Tibial nerve (tissue), 4 donors: ENCODE results near the gene SLC36A2. TPM values are rescaled to one million over a fixed set of nuclear protein-coding genes. Genes with fewer than 3 reads are reported as not detected.
A peak's percentile ranks its signal among the peaks of the same experiment; 100 is the strongest.

Source experiments
- DNase-seq, 2 donors: peaks; one replicate each; pipeline ENCODE4 v3.0.0-alpha.2; 2019; ENCODE audit warnings: low spot score in 2 of 2
- H3K27ac ChIP-seq, 4 donors: fragments of 200-600 bp; sonication (generic) in 3 of 4; one replicate each; pipeline ENCODE4 v1.5.1; 2017 to 2019; ENCODE audit warnings: mild to moderate bottlenecking in 1 of 4
- H3K27me3 ChIP-seq, 2 donors: fragments of 200-600 bp; sonication (generic) in 1 of 2; one replicate each; pipeline versions ENCODE4 v1.5.1 to v1.6.0; 2017 to 2019
- H3K36me3 ChIP-seq, 3 donors: fragments of 200-600 bp; sonication (generic); one replicate each; pipeline ENCODE4 v1.5.1; 2018 to 2019
- H3K4me1 ChIP-seq, 4 donors: fragments of 200-600 bp; sonication (generic) in 3 of 4; one replicate each; pipeline ENCODE4 v1.5.1; 2017 to 2019
- H3K4me3 ChIP-seq, 4 donors: fragments of 200-600 bp; sonication (generic) in 3 of 4; one replicate each; pipeline ENCODE4 v1.5.1; 2017 to 2019; ENCODE audit warnings: mild to moderate bottlenecking in 1 of 4, moderate library complexity in 1 of 4
- H3K9me3 ChIP-seq, 4 donors: fragments of 200-600 bp; sonication (generic) in 3 of 4; one replicate each; pipeline ENCODE4 v1.5.1; 2017 to 2019
- CTCF ChIP-seq, 5 experiments: fragments of 200-600 bp in 3 of 5; fragments of 450-650 bp in 2 of 5; sonication (generic) in 3 of 5; IDR thresholded peaks; one replicate each; pipeline ENCODE4 v1.5.1; 2016 to 2019; ENCODE audit warnings: antibody characterized with exemption in 5 of 5, mild to moderate bottlenecking in 3 of 5, moderate library complexity in 2 of 5
- EP300 ChIP-seq, 2 donors: sonication (generic); formaldehyde crosslinking; IDR thresholded peaks; one replicate each; pipeline ENCODE4 v1.6.1; 2017; ENCODE audit warnings: antibody characterized with exemption in 2 of 2, mild to moderate bottlenecking in 1 of 2
- POLR2A ChIP-seq, 2 donors: fragments of 450-650 bp; IDR thresholded peaks; one replicate each; pipeline ENCODE4 v1.6.1; 2017; ENCODE audit warnings: antibody characterized with exemption in 2 of 2, mild to moderate bottlenecking in 2 of 2, moderate library complexity in 2 of 2
- WGBS, 2 donors: methylation state at CpG; one replicate each; pipeline ENCODE4 v1.1.5; 2018; 5-methylcytosine and 5-hydroxymethylcytosine counted together
- total RNA-seq, 4 donors: library from RNA; depleted of rRNA; stranded (reverse); fragments of >200 nt; gene quantifications; one replicate each; pipeline ENCODE4 v1.1.0, GENCODE V29; 2016

Gene SLC36A2
- total RNA-seq, result 10 to 100 TPM in 2 of 4 donors, 1 to 10 TPM in 2; 7.5 to 22.9 (median 10.6) TPM

DNA sequence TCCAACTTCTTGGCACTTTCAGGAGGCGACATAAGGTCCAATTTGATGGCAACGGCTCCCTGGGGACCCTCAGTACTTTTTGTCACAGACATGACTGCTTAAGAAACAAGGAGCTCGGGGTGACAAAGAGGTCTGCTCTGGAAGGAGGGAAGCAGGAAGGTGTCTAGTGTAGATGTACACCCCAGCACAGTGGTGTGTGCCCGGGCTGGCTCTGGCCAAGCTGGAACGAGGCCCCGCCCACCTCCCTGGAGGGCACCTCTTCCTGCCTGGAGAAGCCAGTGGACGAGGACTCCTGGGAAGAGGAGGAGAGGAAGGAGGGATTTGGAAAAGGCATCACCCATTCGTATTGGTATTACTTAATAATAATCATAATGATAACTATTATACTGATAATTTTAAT is at the start of gene SLC36A2:
SLC36A2 (minus strand) TSS at position 191 of the 400 bp plus-strand sequence; CDS start at position 92, 99 bp downstream.
- WGBS, 2 donors, result 52 to 56% methylated on average over 8 of the region's 8 CpGs
- no peak for TF ChIP-seq CTCF (IDR thresholded peaks at IDR 0.05)
- TF ChIP-seq POLR2A (IDR thresholded peaks at IDR 0.05), result no peak
- no peak for TF ChIP-seq EP300 (IDR thresholded peaks at IDR 0.05)
- DNase-seq, result no peak
- peaks cover 0 to 16% (median 0%) of the 10 kb centered on the region in 4 donors for H3K4me1 ChIP-seq
- H3K27ac ChIP-seq, result peak within 1 kb of the TSS in 2 of 4 donors; percentile 25 to 63
- no peaks in the 10 kb centered on the region for H3K27me3 ChIP-seq
- H3K36me3 ChIP-seq, result no peaks in the 10 kb centered on the region
- peak within 1 kb of the TSS in 3 of 4 donors; percentile 0 to 34 (median 5) for H3K4me3 ChIP-seq
- H3K9me3 ChIP-seq, result no peaks in the 10 kb centered on the region

DNA sequence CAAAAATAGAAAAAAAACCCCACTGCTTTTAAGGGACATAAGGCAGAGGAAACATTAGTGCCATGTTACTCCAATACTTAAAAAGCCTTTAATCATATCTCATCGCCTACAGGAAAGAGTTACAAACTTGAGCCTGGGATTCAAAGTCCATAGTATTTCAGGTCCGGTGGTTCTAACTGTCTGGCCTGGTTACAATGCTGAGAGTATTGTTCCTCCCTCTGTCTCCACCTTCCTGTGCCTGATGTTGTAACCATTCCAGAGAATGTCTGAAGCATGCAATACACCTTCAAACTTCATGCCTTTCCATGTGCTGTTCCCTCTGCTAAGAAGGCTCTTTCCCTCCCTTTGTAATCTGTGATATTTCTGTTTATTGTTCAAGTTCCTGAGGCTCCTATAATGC is 41.6 kb upstream of the SLC36A2 start:
- H3K4me3 ChIP-seq, result no peak overlapping the region
- H3K9me3 ChIP-seq, result peaks cover 0 to 11% (median 0%) of the 10 kb centered on the region in 4 donors
- TF ChIP-seq POLR2A (IDR thresholded peaks at IDR 0.05) (no peak), EP300 (IDR thresholded peaks at IDR 0.05) (no peak), CTCF (IDR thresholded peaks at IDR 0.05) (no peak)
- no peaks in the 10 kb centered on the region for H3K4me1 ChIP-seq
- 88 to 92% methylated on average over 2 of the region's 2 CpGs for WGBS, 2 donors
- no peak overlapping the region for H3K27ac ChIP-seq
- no peak for DNase-seq
- no peaks in the 10 kb centered on the region for H3K27me3 ChIP-seq
- H3K36me3 ChIP-seq, result no peaks in the 10 kb centered on the region

- 78 to 79% methylated on average over 2 of the region's 2 CpGs for WGBS, 2 donors
- TF ChIP-seq EP300 (IDR thresholded peaks at IDR 0.05) (no peak), CTCF (IDR thresholded peaks at IDR 0.05) (no peak), POLR2A (IDR thresholded peaks at IDR 0.05) (no peak)
- H3K4me3 ChIP-seq, result no peak overlapping the region
- no peaks in the 10 kb centered on the region for H3K27me3 ChIP-seq
- no peak overlapping the region for H3K27ac ChIP-seq
- no peaks in the 10 kb centered on the region for H3K9me3 ChIP-seq
- DNase-seq, result no peak
- no peaks in the 10 kb centered on the region for H3K36me3 ChIP-seq
- no peaks in the 10 kb centered on the region for H3K4me1 ChIP-seq
Observed at GRCh38 chr5:151384106-151384505, 36.7 kb upstream of the SLC36A2 start.

DNA sequence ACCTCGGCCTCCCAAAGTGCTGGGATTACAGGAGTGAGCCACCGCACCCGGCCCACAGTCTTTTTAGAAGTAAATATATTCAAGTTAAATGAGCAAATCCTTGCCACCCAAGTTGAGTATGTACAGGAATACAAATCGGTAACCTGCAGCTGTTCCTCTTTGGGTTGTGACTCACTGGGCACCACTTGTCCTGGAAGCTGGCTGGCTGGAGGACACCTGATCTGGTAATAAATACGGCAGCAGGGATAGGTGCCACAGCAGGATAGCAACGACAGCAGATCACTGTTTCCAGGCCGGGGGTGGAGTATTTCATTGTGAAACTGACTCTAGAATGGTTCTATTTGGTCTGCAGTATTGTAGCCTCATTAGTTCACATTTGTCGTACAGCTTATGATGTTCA is 35.7 kb upstream of the SLC36A2 start:
- H3K4me1 ChIP-seq, result no peaks in the 10 kb centered on the region
- WGBS, 2 donors, result 55 to 81% methylated on average over 8 of the region's 8 CpGs
- no peaks in the 10 kb centered on the region for H3K9me3 ChIP-seq
- DNase-seq, result no peak
- no peaks in the 10 kb centered on the region for H3K27me3 ChIP-seq
- H3K4me3 ChIP-seq, result no peak overlapping the region
- no peaks in the 10 kb centered on the region for H3K36me3 ChIP-seq
- TF ChIP-seq CTCF (IDR thresholded peaks at IDR 0.05), result no peak
- no peak for TF ChIP-seq EP300 (IDR thresholded peaks at IDR 0.05)
- TF ChIP-seq POLR2A (IDR thresholded peaks at IDR 0.05), result no peak
- no peak overlapping the region for H3K27ac ChIP-seq

DNA sequence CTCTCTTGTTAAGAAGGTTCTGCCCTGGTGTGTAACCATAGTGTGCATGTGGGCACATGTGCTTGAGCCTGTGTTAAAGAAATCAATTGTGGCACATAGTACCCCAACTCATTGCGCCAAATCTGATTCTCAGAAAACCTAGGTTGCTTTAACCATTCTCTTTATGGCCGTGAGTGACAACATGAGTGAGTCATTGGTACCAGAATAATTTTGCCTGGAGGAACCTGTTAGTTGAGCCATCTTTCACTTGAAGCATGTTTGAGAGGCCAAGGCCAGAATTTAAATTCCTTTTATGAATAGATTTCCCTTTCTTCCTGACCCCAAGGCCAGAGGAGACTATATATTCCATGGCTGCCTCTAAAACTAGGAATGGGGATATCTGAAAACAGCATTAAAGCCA is 35.2 kb upstream of the SLC36A2 start:
- Histone ChIP-seq H3K4me1 (no peaks in the 10 kb centered on the region), H3K27me3 (no peaks in the 10 kb centered on the region), H3K36me3 (no peaks in the 10 kb centered on the region), H3K9me3 (no peaks in the 10 kb centered on the region), H3K27ac (no peak overlapping the region), H3K4me3 (no peak overlapping the region)
- no peak for TF ChIP-seq EP300 (IDR thresholded peaks at IDR 0.05)
- TF ChIP-seq CTCF (IDR thresholded peaks at IDR 0.05), result no peak
- no peak for TF ChIP-seq POLR2A (IDR thresholded peaks at IDR 0.05)
- DNase-seq, result no peak
- 67 to 77% methylated on average over 2 of the region's 2 CpGs for WGBS, 2 donors
